Type B pancreatic cell (in vitro differentiated cells): ENCODE measurements around the gene C16orf86. TPM values are rescaled to one million over a fixed set of nuclear protein-coding genes. Genes with fewer than 3 reads are reported as not detected.
A peak's percentile ranks its signal among the peaks of the same experiment; 100 is the strongest.

Experiments
- DNase-seq: peaks from one replicate; pipeline ENCODE4 v3.0.0; 2021; ENCODE audit warnings: mixed read lengths; ENCODE audit not compliant: unreplicated experiment; ENCODE audit errors: extremely low spot score
- H3K27ac Mint-ChIP-seq: 2 replicates; pipeline ENCODE4 v1.8.0; 2021; ENCODE audit warnings: mild to moderate bottlenecking, mixed read lengths
- H3K27me3 Mint-ChIP-seq: 2 replicates; pipeline ENCODE4 v1.8.0; 2021; ENCODE audit warnings: mixed read lengths
- H3K36me3 Mint-ChIP-seq: 2 replicates; pipeline ENCODE4 v1.8.0; 2021; ENCODE audit warnings: mixed read lengths
- H3K4me1 Mint-ChIP-seq: one replicate; pipeline ENCODE4 v1.8.0; 2021; ENCODE audit warnings: mixed read lengths; ENCODE audit not compliant: unreplicated experiment
- H3K4me3 Mint-ChIP-seq: 2 replicates; pipeline ENCODE4 v1.8.0; 2021; ENCODE audit warnings: mild to moderate bottlenecking, mixed read lengths
- H3K9me3 Mint-ChIP-seq: 2 replicates; pipeline ENCODE4 v1.8.0; 2021; ENCODE audit warnings: mixed read lengths
- CTCF ChIP-seq: fragments of 200-600 bp; sonication (generic); conservative IDR thresholded peaks from 2 replicates; pipeline ENCODE4 v1.5.0; 2021; ENCODE audit warnings: antibody characterized with exemption, mild to moderate bottlenecking
- total RNA-seq: library from RNA; stranded (reverse); gene quantifications from 2 replicates; pipeline ENCODE4 v1.2.1, GENCODE V29; 2021; ENCODE audit warnings: low replicate concordance

The C16orf86 gene
- total RNA-seq, 1 donor from 2014 or later = 2.8 TPM

GRCh38 chr16:67651847-67652246 is 14.8 kb upstream of the C16orf86 start:
- H3K36me3 Mint-ChIP-seq = peaks cover 3% of the 10 kb centered on the region
- H3K27ac Mint-ChIP-seq = no peak overlapping the region
- no peaks in the 10 kb centered on the region for H3K9me3 Mint-ChIP-seq
- H3K4me1 Mint-ChIP-seq = no peaks in the 10 kb centered on the region
- H3K27me3 Mint-ChIP-seq = peaks cover 51% of the 10 kb centered on the region
- no peak for TF ChIP-seq CTCF
- no peak for DNase-seq
- peak overlapping the region; percentile 84 for H3K4me3 Mint-ChIP-seq

- H3K9me3 Mint-ChIP-seq = no peaks in the 10 kb centered on the region
- peak overlapping the region; percentile 84 for H3K4me3 Mint-ChIP-seq
- peaks cover 46% of the 10 kb centered on the region for H3K27me3 Mint-ChIP-seq
- H3K27ac Mint-ChIP-seq = no peak overlapping the region
- no peaks in the 10 kb centered on the region for H3K4me1 Mint-ChIP-seq
- DNase-seq = no peak
- no peak for TF ChIP-seq CTCF
- peaks cover 3% of the 10 kb centered on the region for H3K36me3 Mint-ChIP-seq
These were observed 14.0 kb upstream of the C16orf86 start for GRCh38 chr16:67652578-67653127.

- Mint-ChIP-seq H3K27me3 (peaks cover 46% of the 10 kb centered on the region), H3K36me3 (peaks cover 3% of the 10 kb centered on the region), H3K4me1 (no peaks in the 10 kb centered on the region), H3K27ac (no peak overlapping the region), H3K4me3 (peak overlapping the region; percentile 86), H3K9me3 (no peaks in the 10 kb centered on the region)
- DNase-seq = no peak
- peak; percentile 70 for TF ChIP-seq CTCF
These were observed 13.4 kb upstream of the C16orf86 start for GRCh38 chr16:67653128-67653788.

GRCh38 chr16:67653789-67654402 is 12.7 kb upstream of the C16orf86 start:
- H3K27me3 Mint-ChIP-seq = peaks cover 46% of the 10 kb centered on the region
- no peak overlapping the region for H3K27ac Mint-ChIP-seq
- H3K4me1 Mint-ChIP-seq = no peaks in the 10 kb centered on the region
- H3K9me3 Mint-ChIP-seq = no peaks in the 10 kb centered on the region
- peak overlapping the region; percentile 86 for H3K4me3 Mint-ChIP-seq
- no peak for DNase-seq
- H3K36me3 Mint-ChIP-seq = peaks cover 3% of the 10 kb centered on the region
- no peak for TF ChIP-seq CTCF

- Mint-ChIP-seq H3K27ac (no peak overlapping the region), H3K27me3 (peaks cover 46% of the 10 kb centered on the region), H3K4me1 (no peaks in the 10 kb centered on the region), H3K4me3 (peak overlapping the region; percentile 20), H3K36me3 (peaks cover 3% of the 10 kb centered on the region), H3K9me3 (no peaks in the 10 kb centered on the region)
- DNase-seq = no peak
- no peak for TF ChIP-seq CTCF
These were observed 12.2 kb upstream of the C16orf86 start for GRCh38 chr16:67654403-67654911.
